AG04450 (cell line): ENCODE measurements around the gene LGR5. TPM values are rescaled to one million over a fixed set of nuclear protein-coding genes. Genes with fewer than 3 reads are reported as not detected.

Source experiments
- CTCF ChIA-PET: fragments of 300-600, 350-600 bp; formaldehyde crosslinking; extraction: SDS; loops from one replicate; lab custom pipeline; 2022; ENCODE audit warnings: antibody characterized with exemption, inconsistent platforms; lab: Charles Lee
- POLR2A ChIA-PET: fragments of 350-600 bp; formaldehyde crosslinking; extraction: SDS; loops from one replicate; lab custom pipeline; 2021; ENCODE audit warnings: antibody characterized with exemption, inconsistent platforms; lab: Yijun Ruan, JAX
- DNase-seq: peaks from one replicate; pipeline ENCODE4 v3.0.0-alpha.2; 2011; ENCODE audit warnings: low read depth, low spot score
- H3K27ac ChIP-seq: one replicate; pipeline ENCODE4 v1.5.1; 2012; ENCODE audit warnings: low read depth, low read length, control low read depth
- H3K27me3 ChIP-seq: one replicate; pipeline ENCODE4 v1.6.0; 2012; ENCODE audit warnings: low read length; ENCODE audit not compliant: control insufficient read depth, insufficient read depth
- H3K4me3 ChIP-seq: 2 replicates; pipeline ENCODE4 v1.5.1; 2011; ENCODE audit warnings: mild to moderate bottlenecking, low read depth, low read length, control low read depth
- H3K9me3 ChIP-seq: 2 replicates; pipeline ENCODE4 v1.5.1; 2012; ENCODE audit warnings: low read length; ENCODE audit not compliant: control insufficient read depth, insufficient read depth
- polyA plus RNA-seq: library from polyadenylated mRNA; depleted of rRNA; stranded (reverse); fragments of >200 nt; gene quantifications from 2 replicates; pipeline ENCODE4 v1.2.3, GENCODE V29; 2011
- TF ChIP-seq, protein P1 (sequence below): IDR thresholded peaks from 2 replicates; pipeline ENCODE4 v1.5.1; 2011; ENCODE audit warnings: low read depth, low read length, control low read depth, inconsistent platforms

LGR5 gene
- polyA plus RNA-seq, 1 experiment, result not detected

DNA sequence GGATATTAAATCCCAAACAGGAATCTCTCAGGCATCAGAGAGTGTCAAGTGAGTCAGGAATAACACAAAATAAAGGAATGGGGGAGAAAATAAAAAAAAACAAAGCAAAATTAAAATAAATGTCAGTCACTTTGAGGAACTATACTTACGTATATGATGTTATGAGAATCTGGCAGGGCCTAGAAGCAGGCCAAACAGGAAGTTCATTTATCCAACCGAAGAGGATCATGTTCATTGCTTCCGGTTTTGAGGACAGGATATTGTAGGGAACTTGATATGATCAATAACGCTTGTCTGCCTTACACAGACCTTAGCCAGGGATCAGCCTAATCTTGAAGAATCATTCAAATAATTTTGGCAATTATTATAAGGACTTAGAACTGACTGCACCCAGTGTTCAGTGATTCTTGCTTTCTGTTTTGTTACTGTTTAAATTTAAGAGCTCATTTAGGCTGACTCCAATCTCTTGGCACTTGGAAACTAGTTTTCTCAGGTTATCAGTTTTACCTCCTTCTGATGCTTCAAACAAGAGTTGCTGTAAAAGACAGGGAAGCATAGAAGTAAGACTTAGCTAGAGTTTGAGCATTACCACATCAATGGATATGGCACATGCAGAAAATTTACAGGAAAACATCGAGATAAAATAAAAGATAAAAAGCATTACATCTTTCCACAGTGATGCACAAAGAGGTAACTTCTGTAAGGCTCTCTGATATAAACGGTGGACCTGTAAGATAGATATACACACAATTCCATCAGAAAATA, 170.6 kb downstream of the LGR5 start:
- DNase-seq, result no peak
- Histone ChIP-seq H3K4me3 (no peak overlapping the region), H3K9me3 (no peaks in the 10 kb centered on the region), H3K27me3 (no peaks in the 10 kb centered on the region), H3K27ac (no peak overlapping the region)
- ChIA-PET CTCF (interaction anchor here (1.0 kb wide), 1 partner anchor 27 kb away, joined by 4 read pairs; no protein-coding TSS in a partner anchor), POLR2A (no interaction called here)
- TF ChIP-seq, protein P1, sequence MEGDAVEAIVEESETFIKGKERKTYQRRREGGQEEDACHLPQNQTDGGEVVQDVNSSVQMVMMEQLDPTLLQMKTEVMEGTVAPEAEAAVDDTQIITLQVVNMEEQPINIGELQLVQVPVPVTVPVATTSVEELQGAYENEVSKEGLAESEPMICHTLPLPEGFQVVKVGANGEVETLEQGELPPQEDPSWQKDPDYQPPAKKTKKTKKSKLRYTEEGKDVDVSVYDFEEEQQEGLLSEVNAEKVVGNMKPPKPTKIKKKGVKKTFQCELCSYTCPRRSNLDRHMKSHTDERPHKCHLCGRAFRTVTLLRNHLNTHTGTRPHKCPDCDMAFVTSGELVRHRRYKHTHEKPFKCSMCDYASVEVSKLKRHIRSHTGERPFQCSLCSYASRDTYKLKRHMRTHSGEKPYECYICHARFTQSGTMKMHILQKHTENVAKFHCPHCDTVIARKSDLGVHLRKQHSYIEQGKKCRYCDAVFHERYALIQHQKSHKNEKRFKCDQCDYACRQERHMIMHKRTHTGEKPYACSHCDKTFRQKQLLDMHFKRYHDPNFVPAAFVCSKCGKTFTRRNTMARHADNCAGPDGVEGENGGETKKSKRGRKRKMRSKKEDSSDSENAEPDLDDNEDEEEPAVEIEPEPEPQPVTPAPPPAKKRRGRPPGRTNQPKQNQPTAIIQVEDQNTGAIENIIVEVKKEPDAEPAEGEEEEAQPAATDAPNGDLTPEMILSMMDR, result no peak

DNA sequence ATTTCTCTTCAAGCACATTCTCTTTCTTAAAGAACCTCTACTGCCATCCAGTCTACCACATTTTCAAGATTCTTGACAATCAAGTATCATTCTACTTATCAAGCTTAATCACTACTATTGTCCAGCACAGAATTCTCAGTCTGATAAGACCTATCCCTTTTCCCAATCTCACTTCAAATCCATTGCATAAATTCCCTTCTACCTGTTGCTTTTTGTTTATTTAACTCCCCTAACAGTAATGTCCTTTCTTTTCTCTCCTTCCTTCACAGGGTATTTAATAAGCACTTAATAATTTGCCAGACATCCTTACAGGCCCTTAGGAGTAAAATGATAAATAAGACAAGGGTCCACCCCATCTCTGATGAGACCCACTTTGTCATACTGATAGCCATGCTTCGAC, 182.3 kb downstream of the LGR5 start:
- Histone ChIP-seq H3K9me3 (no peaks in the 10 kb centered on the region), H3K27ac (no peak overlapping the region), H3K27me3 (no peaks in the 10 kb centered on the region), H3K4me3 (no peak overlapping the region)
- ChIA-PET POLR2A (no interaction called here), CTCF (interaction anchor here (1.4 kb wide), 1 partner anchor 15 kb away, joined by 8 read pairs; no protein-coding TSS in a partner anchor)
- TF ChIP-seq, protein P1, result no peak
- DNase-seq, result no peak

DNA sequence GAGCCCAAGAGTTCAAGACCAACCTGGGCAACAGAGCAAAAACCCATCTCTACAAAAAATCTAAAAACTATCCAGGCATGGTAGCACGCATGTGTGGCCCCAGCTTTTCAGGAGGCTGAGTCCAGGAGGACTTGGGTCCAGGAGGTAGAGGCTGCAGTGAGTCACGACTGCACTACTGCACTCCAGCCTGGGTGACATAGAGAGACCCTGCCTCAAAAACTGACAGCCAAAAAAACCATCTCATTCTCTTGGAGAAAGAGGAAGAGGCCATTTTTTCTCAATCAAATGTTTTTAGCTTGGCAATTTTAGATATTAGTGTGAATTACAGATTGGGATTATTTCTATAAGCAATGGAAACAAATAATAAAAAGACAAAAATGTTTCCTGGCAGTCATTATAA, 185.9 kb downstream of the LGR5 start:
- Histone ChIP-seq H3K9me3 (no peaks in the 10 kb centered on the region), H3K27ac (no peak overlapping the region), H3K27me3 (no peaks in the 10 kb centered on the region), H3K4me3 (no peak overlapping the region)
- TF ChIP-seq, protein P1, result no peak
- ChIA-PET CTCF (interaction anchor here (0.8 to 4.3 kb wide), 3 partner anchors 12 to 121 kb away, joined by 3 to 67 read pairs (median 3); partner anchors contain the start of gene THAP2), POLR2A (interaction anchor here (0.6 kb wide), 1 partner anchor 9 kb away, joined by 4 read pairs; no protein-coding TSS in a partner anchor)
- no peak for DNase-seq

DNA sequence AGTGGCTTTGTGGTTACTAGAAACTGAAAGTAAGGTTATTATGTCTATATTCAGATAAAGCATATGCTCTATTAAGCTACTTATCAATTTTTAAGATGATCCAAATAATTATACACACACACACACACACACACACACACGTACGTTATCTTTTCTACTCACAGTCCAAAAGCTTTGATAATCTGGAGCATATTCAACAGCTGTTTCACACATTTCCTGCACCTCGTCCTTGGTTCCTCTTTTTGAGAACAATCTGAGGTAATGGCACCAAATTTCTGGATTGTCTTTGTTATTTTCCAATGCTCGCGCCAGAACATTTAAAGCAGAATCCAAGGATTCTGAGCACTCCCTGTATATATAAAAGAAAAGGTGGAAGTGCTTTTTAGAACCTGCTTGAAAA, 186.5 kb downstream of the LGR5 start:
- H3K9me3 ChIP-seq, result no peaks in the 10 kb centered on the region
- ChIA-PET CTCF (interaction anchor here (0.8 to 4.3 kb wide), 5 partner anchors 11 to 154 kb away, joined by 3 to 67 read pairs (median 3); partner anchors contain the start of genes THAP2 and ZFC3H1), POLR2A (interaction anchor here (0.6 kb wide), 1 partner anchor 8 kb away, joined by 4 read pairs; no protein-coding TSS in a partner anchor)
- DNase-seq, result no peak
- H3K4me3 ChIP-seq, result no peak overlapping the region
- TF ChIP-seq, protein P1, result no peak
- no peaks in the 10 kb centered on the region for H3K27me3 ChIP-seq
- no peak overlapping the region for H3K27ac ChIP-seq

DNA sequence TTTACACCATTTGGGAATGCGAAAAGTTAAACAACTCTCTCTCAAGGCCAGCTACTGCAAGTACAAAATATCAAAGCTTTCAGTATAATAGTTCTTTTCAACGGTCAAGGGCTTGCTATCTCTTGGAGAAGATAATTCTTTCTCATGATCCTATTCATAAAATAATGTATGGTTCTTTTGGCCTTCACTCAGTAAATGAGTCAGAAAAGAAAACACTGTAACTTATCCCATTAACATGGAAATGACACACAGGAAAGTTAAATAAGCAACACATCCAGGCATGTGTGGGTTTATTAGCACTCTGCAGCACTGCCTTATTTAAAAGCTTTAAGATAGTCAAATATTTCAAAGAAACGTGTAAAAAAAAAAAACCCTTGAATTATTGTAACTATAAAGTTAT, 187.2 kb downstream of the LGR5 start:
- no peak for DNase-seq
- no peaks in the 10 kb centered on the region for H3K9me3 ChIP-seq
- POLR2A ChIA-PET, result interaction anchor here (1.2 kb wide), 1 partner anchor 20 kb away, joined by 3 read pairs; no protein-coding TSS in a partner anchor
- TF ChIP-seq, protein P1, result no peak
- H3K27ac ChIP-seq, result no peak overlapping the region
- CTCF ChIA-PET, result interaction anchor here (1.0 to 4.3 kb wide), 7 partner anchors 10 to 211 kb away, joined by 3 to 67 read pairs (median 4); partner anchors contain the start of gene ZFC3H1
- H3K4me3 ChIP-seq, result no peak overlapping the region
- no peaks in the 10 kb centered on the region for H3K27me3 ChIP-seq
